ENCODE results near the gene HPSE2. TPM values are rescaled to one million over a fixed set of nuclear protein-coding genes. Genes with fewer than 3 reads are reported as not detected.

Gene HPSE2
- total RNA-seq, 1 donor from 2014 or later = not detected

GRCh38 chr10:98446151-98446660 lies 789.4 kb downstream of the HPSE2 start:
- no peak for DNase-seq (ENCODE audit: extremely low read depth, low read depth, low spot score)

- no peak for DNase-seq (ENCODE audit: extremely low read depth, low read depth, low spot score)
Observed at GRCh38 chr10:98445200-98445812, 790.3 kb downstream of the HPSE2 start.

- no peak for DNase-seq (ENCODE audit: extremely low read depth, low read depth, low spot score)
Observed at GRCh38 chr10:98444314-98445006, 791.2 kb downstream of the HPSE2 start.

- no peak for DNase-seq (ENCODE audit: extremely low read depth, low read depth, low spot score)
Observed at GRCh38 chr10:98438715-98439114, 796.9 kb downstream of the HPSE2 start.

- DNase-seq (ENCODE audit: extremely low read depth, low read depth, low spot score) = no peak
Observed at GRCh38 chr10:98436704-98437103, 798.9 kb downstream of the HPSE2 start.

GRCh38 chr10:98435178-98435577 lies 800.5 kb downstream of the HPSE2 start:
- DNase-seq (ENCODE audit: extremely low read depth, low read depth, low spot score) = no peak

GRCh38 chr10:98433881-98434732 lies 801.5 kb downstream of the HPSE2 start:
- DNase-seq (ENCODE audit: extremely low read depth, low read depth, low spot score) = no peak

GRCh38 chr10:98433371-98433770 lies 802.3 kb downstream of the HPSE2 start:
- no peak for DNase-seq (ENCODE audit: extremely low read depth, low read depth, low spot score)

GRCh38 chr10:98432330-98432729 lies 803.3 kb downstream of the HPSE2 start:
- no peak for DNase-seq (ENCODE audit: extremely low read depth, low read depth, low spot score)

GRCh38 chr10:98431016-98431415 lies 804.6 kb downstream of the HPSE2 start:
- DNase-seq (ENCODE audit: extremely low read depth, low read depth, low spot score) = no peak

GRCh38 chr10:98430427-98430826 lies 805.2 kb downstream of the HPSE2 start:
- no peak for DNase-seq (ENCODE audit: extremely low read depth, low read depth, low spot score)

- DNase-seq (ENCODE audit: extremely low read depth, low read depth, low spot score) = no peak
Observed at GRCh38 chr10:98429320-98430072, 806.2 kb downstream of the HPSE2 start.

- no peak for DNase-seq (ENCODE audit: extremely low read depth, low read depth, low spot score)
Observed at GRCh38 chr10:98427011-98427515, 808.6 kb downstream of the HPSE2 start.

GRCh38 chr10:98425511-98426352 lies 809.9 kb downstream of the HPSE2 start:
- DNase-seq (ENCODE audit: extremely low read depth, low read depth, low spot score) = no peak

GRCh38 chr10:98424295-98425254 lies 811.1 kb downstream of the HPSE2 start:
- DNase-seq (ENCODE audit: extremely low read depth, low read depth, low spot score) = no peak

- DNase-seq (ENCODE audit: extremely low read depth, low read depth, low spot score) = no peak
Observed at GRCh38 chr10:98423691-98424120, 811.9 kb downstream of the HPSE2 start.

- DNase-seq (ENCODE audit: extremely low read depth, low read depth, low spot score) = no peak
Observed at GRCh38 chr10:98422182-98422581, 813.5 kb downstream of the HPSE2 start.

- DNase-seq (ENCODE audit: extremely low read depth, low read depth, low spot score) = no peak
Observed at GRCh38 chr10:98420786-98421185, 814.9 kb downstream of the HPSE2 start.

Measured in glomerular endothelial cell (primary cell).